SH-SY5Y (cell line): ENCODE measurements around the gene TLCD5.

ENCODE experiments used
- GATA2 ChIP-seq: IDR thresholded peaks from 2 replicates; pipeline ENCODE4 v1.6.1; 2011; ENCODE audit warnings: mild to moderate bottlenecking, low read depth, low read length
- GATA3 ChIP-seq: IDR thresholded peaks from 2 replicates; pipeline ENCODE4 v1.6.1; 2011; ENCODE audit warnings: low read depth, mild to moderate bottlenecking, low read length, moderate library complexity

GRCh38 chr11:120350637-120351036 is 25.5 kb downstream of the TLCD5 start:
- TF ChIP-seq GATA3 = no peak
- no peak for TF ChIP-seq GATA2
